GM13977 (cell line): ENCODE results near the gene WNK1.
"Not testable (repeated sequence)": the region's sequence is repeated elsewhere in the genome, so short reads cannot be mapped to it uniquely, and the experiment has no call there.

Experiments
- DNase-seq: peaks from one replicate; pipeline ENCODE4 v3.0.0; 2012; ENCODE audit warnings: low spot score
- in situ Hi-C: fragments of 300-500 bp; cut with MboI; formaldehyde crosslinking; loops from one replicate; pipeline ENCODE4 v1.12.0; 2022; ENCODE audit warnings: low sequenced_read_pairs, low pct_unique_long_range_greater_than_20kb, mixed read lengths, inconsistent platforms; ENCODE audit not compliant: unreplicated experiment
- TF ChIP-seq, protein P1 (sequence below): IDR thresholded peaks from 2 replicates; pipeline ENCODE4 v1.5.1; 2012; ENCODE audit warnings: mild to moderate bottlenecking, control low read depth; ENCODE audit not compliant: insufficient read depth; ENCODE audit errors: extremely low read depth, missing control alignments

The WNK1 gene

DNA sequence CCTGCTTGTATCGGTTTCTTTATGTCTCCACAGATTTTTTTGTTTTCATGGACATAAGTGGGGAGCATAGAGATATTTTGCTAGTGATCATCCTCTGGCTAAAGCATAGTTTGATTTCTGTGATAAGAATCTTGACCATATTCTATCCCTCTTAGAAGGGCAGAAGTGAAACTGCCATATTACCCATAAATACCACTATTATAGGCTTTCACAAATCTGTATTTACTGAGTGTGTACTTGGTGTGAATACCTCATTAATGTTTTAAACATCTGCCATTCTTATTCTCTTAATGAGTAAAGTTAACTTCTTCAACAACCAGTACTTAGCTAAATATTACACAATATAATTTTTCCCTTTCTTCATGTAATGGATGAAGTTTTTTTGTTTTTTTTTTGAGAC is 16.1 kb downstream of the WNK1 start:
- TF ChIP-seq, protein P1, sequence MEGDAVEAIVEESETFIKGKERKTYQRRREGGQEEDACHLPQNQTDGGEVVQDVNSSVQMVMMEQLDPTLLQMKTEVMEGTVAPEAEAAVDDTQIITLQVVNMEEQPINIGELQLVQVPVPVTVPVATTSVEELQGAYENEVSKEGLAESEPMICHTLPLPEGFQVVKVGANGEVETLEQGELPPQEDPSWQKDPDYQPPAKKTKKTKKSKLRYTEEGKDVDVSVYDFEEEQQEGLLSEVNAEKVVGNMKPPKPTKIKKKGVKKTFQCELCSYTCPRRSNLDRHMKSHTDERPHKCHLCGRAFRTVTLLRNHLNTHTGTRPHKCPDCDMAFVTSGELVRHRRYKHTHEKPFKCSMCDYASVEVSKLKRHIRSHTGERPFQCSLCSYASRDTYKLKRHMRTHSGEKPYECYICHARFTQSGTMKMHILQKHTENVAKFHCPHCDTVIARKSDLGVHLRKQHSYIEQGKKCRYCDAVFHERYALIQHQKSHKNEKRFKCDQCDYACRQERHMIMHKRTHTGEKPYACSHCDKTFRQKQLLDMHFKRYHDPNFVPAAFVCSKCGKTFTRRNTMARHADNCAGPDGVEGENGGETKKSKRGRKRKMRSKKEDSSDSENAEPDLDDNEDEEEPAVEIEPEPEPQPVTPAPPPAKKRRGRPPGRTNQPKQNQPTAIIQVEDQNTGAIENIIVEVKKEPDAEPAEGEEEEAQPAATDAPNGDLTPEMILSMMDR: no peak
- in situ Hi-C loops: no loop called here
- DNase-seq: no peak

DNA sequence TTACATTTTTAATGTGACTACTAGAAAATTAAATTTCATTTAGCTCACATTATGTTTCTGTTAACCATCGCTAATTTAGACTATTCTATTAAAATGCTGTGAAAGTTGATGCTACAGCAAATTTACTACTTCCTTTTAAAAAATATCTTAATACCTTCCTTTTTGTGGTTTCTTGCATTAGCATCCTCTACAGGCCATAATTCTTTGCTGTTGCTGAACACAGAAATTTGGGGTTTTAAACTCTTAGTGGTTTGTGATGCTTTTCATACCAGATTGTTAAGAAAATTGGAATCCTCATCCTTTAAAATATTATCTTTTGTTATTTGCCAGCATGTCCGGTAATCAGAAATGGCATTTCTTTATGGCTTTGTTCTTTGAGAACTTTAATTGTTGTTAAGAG is 18.1 kb downstream of the WNK1 start:
- in situ Hi-C loops: no loop called here
- DNase-seq: no peak
- TF ChIP-seq, protein P1: no peak

DNA sequence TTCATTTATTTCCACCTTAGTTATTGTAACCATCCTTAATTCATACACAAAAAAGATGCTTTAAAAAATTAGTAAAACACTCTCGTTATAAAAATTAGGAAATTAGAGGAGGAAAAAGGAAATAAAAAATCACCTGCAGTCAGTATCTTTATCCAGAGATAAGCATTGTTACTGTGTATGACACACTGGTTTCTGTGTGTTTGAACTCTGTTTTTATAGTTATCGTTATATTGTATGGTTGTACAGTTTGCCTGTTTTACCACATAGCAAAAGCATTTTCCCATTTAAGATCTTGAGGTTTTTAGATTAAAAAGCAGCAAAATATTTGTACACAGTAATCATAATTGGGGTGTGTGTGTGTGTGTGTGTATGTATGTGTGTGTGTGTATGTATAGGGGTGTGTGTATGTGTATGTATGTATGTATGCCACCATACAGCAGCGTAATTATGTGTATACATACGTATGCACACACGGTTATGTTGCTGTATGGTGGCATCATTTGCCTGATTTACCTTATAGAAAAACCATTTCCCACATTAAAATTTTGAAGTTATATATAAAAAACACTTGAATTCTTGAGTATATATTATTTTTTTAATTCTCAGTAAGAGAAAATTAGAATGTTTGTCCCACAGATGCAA is 19.8 kb downstream of the WNK1 start:
- no peak for DNase-seq
- in situ Hi-C loops: no loop called here
- TF ChIP-seq, protein P1: no peak

DNA sequence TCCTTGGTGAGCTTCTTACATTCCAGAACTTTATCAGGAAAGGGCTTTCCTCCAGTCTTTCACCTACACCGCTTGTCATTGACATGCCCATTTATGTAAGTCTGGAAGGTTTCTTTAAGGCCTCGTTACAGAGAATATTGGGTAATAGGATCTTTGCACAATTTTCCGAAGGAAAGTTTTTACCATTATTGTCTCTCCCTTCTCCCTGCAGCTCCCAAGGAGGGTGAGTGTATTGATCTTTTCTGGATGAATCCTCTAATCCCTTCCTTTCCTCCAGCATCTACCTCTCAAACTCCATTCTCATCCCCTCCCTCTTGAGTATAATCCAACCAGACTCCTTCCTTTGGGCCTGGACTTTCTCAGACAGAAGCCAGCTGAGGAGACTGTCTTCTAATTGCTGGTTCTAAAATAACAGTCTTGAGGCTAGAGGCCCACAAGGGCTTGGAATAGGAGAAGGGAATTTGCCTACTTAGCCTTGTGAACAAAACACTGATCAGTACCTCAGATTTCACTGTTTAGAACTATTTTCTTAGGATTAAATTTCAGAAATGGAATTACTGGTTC is 21.8 kb downstream of the WNK1 start:
- no peak for DNase-seq
- TF ChIP-seq, protein P1: no peak
- in situ Hi-C loops: no loop called here

DNA sequence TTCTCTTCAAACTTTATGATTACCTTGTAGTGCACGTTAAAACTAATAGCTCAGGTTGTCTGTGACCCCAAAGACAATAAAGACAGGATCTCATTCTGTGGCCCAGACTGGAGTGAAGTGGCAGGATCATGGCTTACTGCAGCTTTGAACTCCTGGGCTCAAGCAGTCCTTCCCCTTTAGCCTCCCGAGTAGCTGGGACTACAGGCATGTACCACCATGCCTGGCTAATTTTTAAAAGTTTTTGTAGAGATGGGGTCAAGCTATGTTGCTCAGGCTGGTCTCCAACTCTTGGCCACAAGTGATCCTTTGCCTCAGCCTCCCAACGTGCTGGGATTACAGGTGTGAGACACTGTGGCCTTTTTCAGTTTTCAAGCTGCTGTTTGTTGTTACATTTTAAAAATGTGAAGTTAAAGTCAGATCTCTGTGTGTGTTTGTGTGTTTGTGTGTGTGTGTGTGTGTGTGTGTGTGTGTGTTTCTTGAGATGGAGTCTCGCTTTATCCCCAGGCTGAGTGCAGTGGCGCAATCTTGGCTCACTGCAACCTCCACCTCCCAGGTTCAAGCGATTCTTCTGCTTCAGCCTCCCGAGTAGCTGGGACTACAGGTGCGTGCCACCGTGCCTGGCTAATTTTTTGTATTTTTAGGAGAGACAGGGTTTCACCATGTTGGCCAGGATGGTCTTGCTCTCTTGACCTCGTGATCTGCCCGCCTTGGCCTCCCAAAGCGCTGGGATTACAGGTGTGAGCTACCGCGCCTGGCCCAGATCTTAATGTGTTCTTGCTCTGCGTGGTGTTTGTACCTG is 23.8 kb downstream of the WNK1 start:
- DNase-seq, in situ Hi-C loops: not testable (repeated sequence)

DNA sequence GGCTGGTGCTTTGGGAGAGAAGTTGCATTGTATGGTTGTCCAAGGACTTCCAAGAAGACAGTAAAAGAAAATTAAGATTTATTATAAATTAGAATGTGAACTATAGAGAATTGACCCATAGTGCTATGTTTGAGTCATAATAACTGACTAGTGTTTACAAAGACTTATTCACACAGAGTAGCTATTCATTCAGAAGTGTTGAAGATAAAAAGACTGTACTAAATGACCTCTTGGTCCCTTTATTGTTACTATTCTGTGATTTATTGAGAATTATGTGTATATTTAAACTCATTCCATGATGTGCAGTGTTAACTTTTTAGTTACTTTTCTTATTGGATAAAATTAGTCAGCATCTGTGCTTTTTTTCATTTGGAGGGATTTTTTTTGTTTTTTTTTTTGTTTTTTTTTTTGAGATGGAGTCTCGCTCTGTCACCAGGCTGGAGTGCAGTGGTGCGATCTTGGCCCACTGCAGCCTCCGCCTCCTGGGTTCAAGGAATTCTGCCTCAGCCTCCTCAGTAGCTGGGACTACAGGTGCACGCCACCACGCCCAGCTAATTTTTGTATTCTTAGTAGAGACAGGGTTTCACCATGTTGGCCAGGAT is 24.5 kb downstream of the WNK1 start:
- in situ Hi-C loops, DNase-seq: not testable (repeated sequence)

DNA sequence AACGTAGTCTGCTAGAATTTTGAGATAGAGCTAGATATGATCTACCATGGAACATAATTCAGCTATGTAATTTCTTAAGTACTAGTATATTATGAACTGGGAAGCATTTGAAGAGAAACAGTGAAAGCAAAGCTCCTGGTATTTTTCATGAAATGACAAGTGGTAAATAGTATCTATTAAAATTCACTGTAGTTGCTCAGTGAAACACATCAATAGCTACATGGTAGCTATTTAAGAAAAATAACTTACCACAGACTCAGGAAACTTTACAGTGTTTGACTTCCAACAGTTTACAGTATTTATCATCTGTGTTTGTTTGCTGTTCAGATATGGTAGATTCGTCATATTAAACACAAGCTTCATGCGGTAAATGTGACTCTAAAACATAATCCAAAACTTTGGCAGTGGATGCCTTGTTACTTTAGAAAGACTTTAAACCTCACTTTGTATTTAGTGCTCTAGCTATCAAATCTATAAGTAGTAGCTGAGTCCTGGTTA is 25.2 kb downstream of the WNK1 start:
- no peak for DNase-seq
- TF ChIP-seq, protein P1: no peak
- in situ Hi-C loops: no loop called here
